ENCODE data around the gene MAGI2. TPM values are rescaled to one million over a fixed set of nuclear protein-coding genes. Genes with fewer than 3 reads are reported as not detected.

MAGI2 gene
- total and polyA plus RNA-seq, 2 donors (not counting 3 experiments of a cell fraction or from before 2014, with no cell fraction given), result 0.28 to 6.0 TPM

DNA sequence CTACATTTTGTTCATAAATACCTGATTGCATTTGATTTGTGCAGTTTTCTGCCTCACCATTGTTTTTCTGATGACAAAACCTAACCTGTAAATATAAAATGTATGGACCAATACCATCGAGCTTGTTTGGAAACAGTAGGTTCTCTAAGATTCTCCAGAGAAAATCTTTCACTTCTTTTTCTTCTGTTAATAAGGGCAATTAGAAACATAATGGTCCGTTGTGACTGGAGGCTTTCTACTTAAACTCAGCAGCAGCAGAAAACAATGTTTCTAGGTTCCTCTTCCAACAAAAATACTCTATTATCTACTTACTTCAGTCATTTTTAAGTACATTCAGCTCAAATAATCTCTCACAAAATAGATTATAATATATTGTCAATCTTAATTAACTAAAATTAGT, 1053.4 kb downstream of the MAGI2 start:
- Histone ChIP-seq H3K4me3 (replicated peaks in 1 of 3; ENCODE audit: insufficient read depth in 1 of 3, low read depth in 1 of 3, low read length in 3 of 3) (no peak overlapping the region), H3K9me1 (replicated peaks; ENCODE audit: control insufficient read depth, extremely low read depth, insufficient read depth, low read length) (no peaks in the 10 kb centered on the region), H3K27me3 (ENCODE audit: control insufficient read depth in 2 of 2, insufficient read depth in 2 of 2, low read length in 2 of 2) (no peaks in the 10 kb centered on the region), H3K9ac (replicated peaks; ENCODE audit: extremely low read depth, insufficient read depth, low read length) (no peak overlapping the region), H3K4me2 (ENCODE audit: insufficient read depth, low read length) (no peak overlapping the region), H2AFZ (ENCODE audit: low read depth, low read length) (no peak overlapping the region), H4K20me1 (replicated peaks; ENCODE audit: control insufficient read depth, extremely low read depth, insufficient read depth, low read length) (no peaks in the 10 kb centered on the region), H3K27ac (ENCODE audit: insufficient read depth, low read depth, low read length) (no peak overlapping the region), H3K79me2 (ENCODE audit: control insufficient read depth, insufficient read depth, low read length) (no peaks in the 10 kb centered on the region), H3K36me3 (ENCODE audit: control insufficient read depth in 2 of 2, extremely low read depth in 1 of 2, insufficient read depth in 2 of 2, low read length in 2 of 2) (no peaks in the 10 kb centered on the region), H3K9me3 (replicated peaks; ENCODE audit: control insufficient read depth, insufficient read depth, low read length) (no peaks in the 10 kb centered on the region), H3K4me1 (ENCODE audit: control insufficient read depth, extremely low read depth, insufficient read depth, low read length) (no peaks in the 10 kb centered on the region)
- FAIRE-seq, result no peak
- CTCF ChIA-PET, result interaction anchor here (1.5 kb wide), 1 partner anchor 27 kb away, joined by 4 read pairs; no protein-coding TSS in a partner anchor
- no peak for DNase-seq (ENCODE audit: low read depth, low spot score)
- TF ChIP-seq, protein P1, sequence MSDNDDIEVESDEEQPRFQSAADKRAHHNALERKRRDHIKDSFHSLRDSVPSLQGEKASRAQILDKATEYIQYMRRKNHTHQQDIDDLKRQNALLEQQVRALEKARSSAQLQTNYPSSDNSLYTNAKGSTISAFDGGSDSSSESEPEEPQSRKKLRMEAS (IDR thresholded peaks at IDR 0.05; ENCODE audit: insufficient read depth, insufficient read length), result no peak
- intact Hi-C loops (cut with micrococcal nuclease), result no loop called here
- dilution Hi-C loops (cut with MboI; ENCODE audit: extremely low pct_ligation_motif_present, low sequenced_read_pairs), result no loop called here
- BruUV-seq (replicated peaks), result no TSS peak
- POLR2A ChIA-PET, result no interaction called here

DNA sequence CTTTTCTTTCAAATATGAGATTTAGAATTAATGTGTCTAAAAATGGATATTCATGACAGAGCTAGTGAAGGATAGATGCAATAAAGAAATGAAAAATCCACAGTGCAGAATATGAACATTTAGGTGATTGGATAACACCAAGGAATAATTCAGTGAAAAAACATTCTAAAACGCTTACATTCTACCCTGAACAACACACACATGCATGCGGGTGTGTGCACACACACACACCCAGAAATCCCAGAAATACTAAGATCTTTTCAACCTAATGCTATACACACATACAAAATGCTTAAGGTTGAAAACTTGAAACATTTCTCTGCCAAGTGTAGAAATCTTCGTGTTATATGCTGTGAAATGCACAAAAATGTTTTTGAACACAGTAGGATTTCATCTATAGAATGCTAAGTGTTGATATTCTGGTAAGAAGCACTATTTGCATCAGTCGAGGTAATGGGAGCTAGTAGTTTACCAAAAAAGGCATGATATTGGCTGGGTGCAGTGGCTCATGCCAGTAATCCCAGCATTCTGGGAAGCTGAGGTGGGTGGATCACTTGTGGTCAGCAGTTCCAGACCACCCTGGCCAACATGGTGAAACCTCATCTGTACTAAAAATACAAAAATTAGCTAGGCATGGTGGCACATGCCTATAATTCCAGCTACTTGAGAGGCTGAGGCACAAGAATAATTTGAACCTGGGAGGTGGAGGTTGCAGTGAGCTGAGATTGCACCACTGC, 1054.3 kb downstream of the MAGI2 start:
- Histone ChIP-seq H3K4me2 (ENCODE audit: insufficient read depth, low read length) (no peak overlapping the region), H3K9me1 (replicated peaks; ENCODE audit: control insufficient read depth, extremely low read depth, insufficient read depth, low read length) (no peaks in the 10 kb centered on the region), H2AFZ (ENCODE audit: low read depth, low read length) (no peak overlapping the region), H3K27ac (ENCODE audit: insufficient read depth, low read depth, low read length) (no peak overlapping the region), H3K79me2 (ENCODE audit: control insufficient read depth, insufficient read depth, low read length) (no peaks in the 10 kb centered on the region), H3K9me3 (replicated peaks; ENCODE audit: control insufficient read depth, insufficient read depth, low read length) (no peaks in the 10 kb centered on the region), H3K4me1 (ENCODE audit: control insufficient read depth, extremely low read depth, insufficient read depth, low read length) (no peaks in the 10 kb centered on the region), H3K9ac (replicated peaks; ENCODE audit: extremely low read depth, insufficient read depth, low read length) (no peak overlapping the region), H3K27me3 (ENCODE audit: control insufficient read depth in 2 of 2, insufficient read depth in 2 of 2, low read length in 2 of 2) (no peaks in the 10 kb centered on the region), H3K36me3 (ENCODE audit: control insufficient read depth in 2 of 2, extremely low read depth in 1 of 2, insufficient read depth in 2 of 2, low read length in 2 of 2) (no peaks in the 10 kb centered on the region), H3K4me3 (replicated peaks in 1 of 3; ENCODE audit: insufficient read depth in 1 of 3, low read depth in 1 of 3, low read length in 3 of 3) (no peak overlapping the region), H4K20me1 (replicated peaks; ENCODE audit: control insufficient read depth, extremely low read depth, insufficient read depth, low read length) (no peaks in the 10 kb centered on the region)
- no TSS peak for BruUV-seq (replicated peaks)
- FAIRE-seq (no peak), DNase-seq (ENCODE audit: low read depth, low spot score) (no peak)
- CTCF ChIA-PET, result interaction anchor here (1.5 kb wide), 1 partner anchor 26 kb away, joined by 4 read pairs; no protein-coding TSS in a partner anchor
- TF ChIP-seq POLR2AphosphoS5 (IDR thresholded peaks at IDR 0.05; ENCODE audit: insufficient read depth, low read depth, low read length), result no peak
- no peak for TF ChIP-seq EZH2 (IDR thresholded peaks at IDR 0.05; ENCODE audit: borderline replicate concordance, low read depth, low read length, severe bottlenecking)
- no peak for TF ChIP-seq GATA2 (IDR thresholded peaks at IDR 0.05; ENCODE audit: insufficient read depth, insufficient read length, low read depth, low read length)
- TF ChIP-seq POLR2A (IDR thresholded peaks at IDR 0.05; ENCODE audit: low read depth, low read length), result no peak
- no peak for TF ChIP-seq JUN (IDR thresholded peaks at IDR 0.05; ENCODE audit: borderline replicate concordance, insufficient read depth, insufficient read length, low read depth)
- TF ChIP-seq, protein P1 (IDR thresholded peaks at IDR 0.05; ENCODE audit: insufficient read depth, insufficient read length), result no peak
- TF ChIP-seq MYC (IDR thresholded peaks at IDR 0.05; ENCODE audit: low read depth, low read length), result no peak
- no peak for TF ChIP-seq FOS (IDR thresholded peaks at IDR 0.05; ENCODE audit: borderline replicate concordance, insufficient read depth, low read length)
- TF ChIP-seq, protein P2, sequence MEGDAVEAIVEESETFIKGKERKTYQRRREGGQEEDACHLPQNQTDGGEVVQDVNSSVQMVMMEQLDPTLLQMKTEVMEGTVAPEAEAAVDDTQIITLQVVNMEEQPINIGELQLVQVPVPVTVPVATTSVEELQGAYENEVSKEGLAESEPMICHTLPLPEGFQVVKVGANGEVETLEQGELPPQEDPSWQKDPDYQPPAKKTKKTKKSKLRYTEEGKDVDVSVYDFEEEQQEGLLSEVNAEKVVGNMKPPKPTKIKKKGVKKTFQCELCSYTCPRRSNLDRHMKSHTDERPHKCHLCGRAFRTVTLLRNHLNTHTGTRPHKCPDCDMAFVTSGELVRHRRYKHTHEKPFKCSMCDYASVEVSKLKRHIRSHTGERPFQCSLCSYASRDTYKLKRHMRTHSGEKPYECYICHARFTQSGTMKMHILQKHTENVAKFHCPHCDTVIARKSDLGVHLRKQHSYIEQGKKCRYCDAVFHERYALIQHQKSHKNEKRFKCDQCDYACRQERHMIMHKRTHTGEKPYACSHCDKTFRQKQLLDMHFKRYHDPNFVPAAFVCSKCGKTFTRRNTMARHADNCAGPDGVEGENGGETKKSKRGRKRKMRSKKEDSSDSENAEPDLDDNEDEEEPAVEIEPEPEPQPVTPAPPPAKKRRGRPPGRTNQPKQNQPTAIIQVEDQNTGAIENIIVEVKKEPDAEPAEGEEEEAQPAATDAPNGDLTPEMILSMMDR (IDR thresholded peaks at IDR 0.05; ENCODE audit: extremely low read depth in 1 of 2, insufficient read depth in 1 of 2, low read depth in 1 of 2, low read length in 2 of 2), result no peak
- intact Hi-C loops (cut with micrococcal nuclease) (no loop called here), dilution Hi-C loops (cut with MboI; ENCODE audit: extremely low pct_ligation_motif_present, low sequenced_read_pairs) (no loop called here)
- POLR2A ChIA-PET, result no interaction called here
